NCI-H2081 (cell line): ENCODE measurements around the gene NDUFB4.
"Not testable (repeated sequence)": the region's sequence is repeated elsewhere in the genome, so short reads cannot be mapped to it uniquely, and the experiment has no call there.

Experiments used
- DNase-seq, 2 experiments: peaks; one replicate each; lab custom pipeline; 2025; lab: John Stamatoyannopoulos, UW

NDUFB4 gene

GRCh38 chr3:120637851-120638559 lies 41.9 kb downstream of the NDUFB4 start:
- no peak for DNase-seq

GRCh38 chr3:120638820-120639219 lies 42.7 kb downstream of the NDUFB4 start:
- DNase-seq = not testable (repeated sequence)

GRCh38 chr3:120640231-120640630 lies 44.1 kb downstream of the NDUFB4 start:
- DNase-seq = no peak

GRCh38 chr3:120641696-120642246 lies 45.6 kb downstream of the NDUFB4 start:
- no peak for DNase-seq

GRCh38 chr3:120642368-120642948 lies 46.3 kb downstream of the NDUFB4 start:
- no peak for DNase-seq

- DNase-seq = no peak
These were observed 49.1 kb downstream of the NDUFB4 start for GRCh38 chr3:120645083-120645845.

- no peak for DNase-seq
These were observed 50.8 kb downstream of the NDUFB4 start for GRCh38 chr3:120646771-120647432.

GRCh38 chr3:120648290-120648689 lies 52.2 kb downstream of the NDUFB4 start:
- DNase-seq = no peak

- no peak for DNase-seq
These were observed 53.7 kb downstream of the NDUFB4 start for GRCh38 chr3:120649830-120650233.

GRCh38 chr3:120650311-120650710 lies 54.2 kb downstream of the NDUFB4 start:
- DNase-seq = no peak
